Trophoblast cell (in vitro differentiated cells and primary cell): Measurements from ENCODE around the gene CACNG1.

Experiments used
- DNase-seq, 2 donors: peaks; one replicate each; pipeline ENCODE4 v3.0.0-alpha.2; 2016
- H2AFZ ChIP-seq: 2 replicates; pipeline ENCODE4 v1.6.1; 2013; ENCODE audit warnings: low read length, moderate library complexity, mild to moderate bottlenecking; ENCODE audit not compliant: insufficient read depth, poor library complexity
- H2AK5ac ChIP-seq: 2 replicates; pipeline ENCODE4 v1.6.1; 2013; ENCODE audit warnings: mild to moderate bottlenecking, low read length
- H2BK120ac ChIP-seq: 2 replicates; pipeline ENCODE4 v1.6.1; 2013; ENCODE audit warnings: low read length, mild to moderate bottlenecking, moderate library complexity; ENCODE audit not compliant: insufficient read depth, poor library complexity
- H2BK12ac ChIP-seq: 2 replicates; pipeline ENCODE4 v1.6.1; 2013; ENCODE audit warnings: mild to moderate bottlenecking, low read length, moderate library complexity
- H2BK5ac ChIP-seq: 2 replicates; pipeline ENCODE4 v1.6.1; 2013; ENCODE audit warnings: low read length, low read depth, moderate library complexity, mild to moderate bottlenecking; ENCODE audit not compliant: poor library complexity
- H3K14ac ChIP-seq: 2 replicates; pipeline ENCODE4 v1.6.1; 2013; ENCODE audit warnings: mild to moderate bottlenecking, low read length
- H3K18ac ChIP-seq: 2 replicates; pipeline ENCODE4 v1.6.1; 2013; ENCODE audit warnings: mild to moderate bottlenecking, low read length
- H3K23ac ChIP-seq: 2 replicates; pipeline ENCODE4 v1.6.1; 2013; ENCODE audit warnings: low read length
- H3K27ac ChIP-seq: 2 replicates; pipeline ENCODE4 v1.5.1; 2013; ENCODE audit warnings: low read depth, mild to moderate bottlenecking, inconsistent platforms, low read length, moderate library complexity
- H3K27me3 ChIP-seq: 2 replicates; pipeline ENCODE4 v1.6.1; 2013; ENCODE audit warnings: inconsistent platforms, mild to moderate bottlenecking, low read length, moderate library complexity; ENCODE audit not compliant: insufficient read depth
- H3K36me3 ChIP-seq, 2 experiments: 1 replicate in 1 of 2; 2 replicates in 1 of 2; pipeline ENCODE4 v1.6.1; 2013; ENCODE audit warnings: low read length in 2 of 2, mild to moderate bottlenecking in 2 of 2, moderate library complexity in 1 of 2; ENCODE audit not compliant: insufficient read depth in 2 of 2, control insufficient read depth in 1 of 2
- H3K4ac ChIP-seq: 2 replicates; pipeline ENCODE4 v1.6.1; 2013; ENCODE audit warnings: low read depth, mild to moderate bottlenecking, low read length, moderate library complexity
- H3K4me1 ChIP-seq, 2 experiments: 1 replicate in 1 of 2; 2 replicates in 1 of 2; pipeline ENCODE4 v1.6.1; 2013; ENCODE audit warnings: low read length in 2 of 2, mild to moderate bottlenecking in 2 of 2, moderate library complexity in 1 of 2; ENCODE audit not compliant: insufficient read depth in 2 of 2, control insufficient read depth in 1 of 2
- H3K4me2 ChIP-seq: 2 replicates; pipeline ENCODE4 v1.6.1; 2013; ENCODE audit warnings: inconsistent platforms, mild to moderate bottlenecking, low read length, moderate library complexity
- H3K4me3 ChIP-seq: 2 replicates; pipeline ENCODE4 v1.5.1; 2013; ENCODE audit warnings: mild to moderate bottlenecking, low read depth, low read length, inconsistent platforms
- H3K79me1 ChIP-seq: one replicate; pipeline ENCODE4 v1.6.1; 2013; ENCODE audit warnings: low read length
- H3K79me2 ChIP-seq: 2 replicates; pipeline ENCODE4 v1.6.1; 2013; ENCODE audit warnings: low read length, mild to moderate bottlenecking; ENCODE audit not compliant: control insufficient read depth, insufficient read depth, poor library complexity
- H3K9ac ChIP-seq: 2 replicates; pipeline ENCODE4 v1.6.1; 2013; ENCODE audit warnings: mild to moderate bottlenecking, low read length
- H3K9me3 ChIP-seq: 2 replicates; pipeline ENCODE4 v1.6.1; 2013; ENCODE audit warnings: low read depth, mild to moderate bottlenecking, control low read depth, inconsistent platforms, low read length; ENCODE audit not compliant: insufficient read depth
- H4K12ac ChIP-seq: 2 replicates; pipeline ENCODE4 v1.6.1; 2013; ENCODE audit warnings: low read depth, mild to moderate bottlenecking, low read length, moderate library complexity
- H4K8ac ChIP-seq: 2 replicates; pipeline ENCODE4 v1.6.1; 2013; ENCODE audit warnings: low read depth, mild to moderate bottlenecking, low read length, moderate library complexity
- H4K91ac ChIP-seq: one replicate; pipeline ENCODE4 v1.6.1; 2013; ENCODE audit warnings: low read depth, mild to moderate bottlenecking, low read length, moderate library complexity
- WGBS: extraction: QIAGEN DNeasy Blood & Tissue Kit; methylation state at CpG from one replicate; pipeline ENCODE4 v1.1.7; 2013; ENCODE audit warnings: missing lambda C conversion rate; ENCODE audit not compliant: insufficient read length, insufficient coverage; ENCODE audit errors: extremely low coverage; 5-methylcytosine and 5-hydroxymethylcytosine counted together

CACNG1 gene

GRCh38 chr17:67054011-67054591 is 9.7 kb downstream of the CACNG1 start:
- H3K4ac ChIP-seq: no peak overlapping the region

GRCh38 chr17:67054608-67055007 is 10.3 kb downstream of the CACNG1 start:
- Histone ChIP-seq H2AFZ (no peak overlapping the region), H3K79me1 (no peaks in the 10 kb centered on the region), H2BK12ac (no peak overlapping the region), H2AK5ac (no peak overlapping the region), H3K36me3 (no peaks in the 10 kb centered on the region), H4K8ac (no peak overlapping the region), H3K23ac (peak overlapping the region; percentile 62), H3K27me3 (no peaks in the 10 kb centered on the region), H3K9me3 (peaks cover 6% of the 10 kb centered on the region), H2BK120ac (no peak overlapping the region), H3K14ac (no peak overlapping the region), H3K4me3 (peak overlapping the region; percentile 58), H4K12ac (no peak overlapping the region), H3K79me2 (no peaks in the 10 kb centered on the region), H3K9ac (no peak overlapping the region), H3K4me2 (no peak overlapping the region), H2BK5ac (no peak overlapping the region), H3K4ac (no peak overlapping the region), H4K91ac (no peak overlapping the region), H3K18ac (no peak overlapping the region), H3K4me1 (no peaks in the 10 kb centered on the region), H3K27ac (no peak overlapping the region)
- no peak for DNase-seq
- no CpG with 5 or more reads among the region's 5 CpGs for WGBS

More at GRCh38 chr17:67054011-67054591, 9.7 kb downstream of the CACNG1 start:
- Histone ChIP-seq H2BK120ac (no peak overlapping the region), H3K23ac (no peak overlapping the region), H3K36me3 (no peaks in the 10 kb centered on the region), H3K14ac (no peak overlapping the region), H3K18ac (no peak overlapping the region), H3K79me2 (no peaks in the 10 kb centered on the region), H2AFZ (no peak overlapping the region), H2AK5ac (no peak overlapping the region), H3K79me1 (no peaks in the 10 kb centered on the region), H2BK12ac (no peak overlapping the region), H3K4me2 (no peak overlapping the region), H3K27ac (no peak overlapping the region), H4K91ac (no peak overlapping the region), H3K27me3 (no peaks in the 10 kb centered on the region), H4K12ac (no peak overlapping the region), H3K4me1 (no peaks in the 10 kb centered on the region), H4K8ac (no peak overlapping the region), H3K9me3 (peaks cover 6% of the 10 kb centered on the region), H2BK5ac (no peak overlapping the region), H3K9ac (no peak overlapping the region), H3K4me3 (no peak overlapping the region)
- DNase-seq: no peak
- WGBS: no CpG with 5 or more reads among the region's 19 CpGs

- no peak overlapping the region for H3K4ac ChIP-seq
- no peak for DNase-seq
- H2BK5ac ChIP-seq: no peak overlapping the region
- peaks cover 6% of the 10 kb centered on the region for H3K9me3 ChIP-seq
- H3K79me2 ChIP-seq: no peaks in the 10 kb centered on the region
- H2AK5ac ChIP-seq: no peak overlapping the region
- no peak overlapping the region for H2BK120ac ChIP-seq
- no peak overlapping the region for H4K12ac ChIP-seq
- no peak overlapping the region for H3K4me2 ChIP-seq
- no peak overlapping the region for H3K27ac ChIP-seq
- no peaks in the 10 kb centered on the region for H3K36me3 ChIP-seq
- no CpG with 5 or more reads among the region's 19 CpGs for WGBS
- H3K4me1 ChIP-seq: no peaks in the 10 kb centered on the region
- no peak overlapping the region for H3K23ac ChIP-seq
- no peak overlapping the region for H3K14ac ChIP-seq
- no peak overlapping the region for H4K8ac ChIP-seq
- H3K18ac ChIP-seq: no peak overlapping the region
- peak overlapping the region; percentile 58 for H3K4me3 ChIP-seq
- H3K79me1 ChIP-seq: no peaks in the 10 kb centered on the region
- H3K9ac ChIP-seq: no peak overlapping the region
- H3K27me3 ChIP-seq: no peaks in the 10 kb centered on the region
- H2BK12ac ChIP-seq: no peak overlapping the region
- H2AFZ ChIP-seq: no peak overlapping the region
- no peak overlapping the region for H4K91ac ChIP-seq
Measured at GRCh38 chr17:67055041-67055443, 10.7 kb downstream of the CACNG1 start.

DNA sequence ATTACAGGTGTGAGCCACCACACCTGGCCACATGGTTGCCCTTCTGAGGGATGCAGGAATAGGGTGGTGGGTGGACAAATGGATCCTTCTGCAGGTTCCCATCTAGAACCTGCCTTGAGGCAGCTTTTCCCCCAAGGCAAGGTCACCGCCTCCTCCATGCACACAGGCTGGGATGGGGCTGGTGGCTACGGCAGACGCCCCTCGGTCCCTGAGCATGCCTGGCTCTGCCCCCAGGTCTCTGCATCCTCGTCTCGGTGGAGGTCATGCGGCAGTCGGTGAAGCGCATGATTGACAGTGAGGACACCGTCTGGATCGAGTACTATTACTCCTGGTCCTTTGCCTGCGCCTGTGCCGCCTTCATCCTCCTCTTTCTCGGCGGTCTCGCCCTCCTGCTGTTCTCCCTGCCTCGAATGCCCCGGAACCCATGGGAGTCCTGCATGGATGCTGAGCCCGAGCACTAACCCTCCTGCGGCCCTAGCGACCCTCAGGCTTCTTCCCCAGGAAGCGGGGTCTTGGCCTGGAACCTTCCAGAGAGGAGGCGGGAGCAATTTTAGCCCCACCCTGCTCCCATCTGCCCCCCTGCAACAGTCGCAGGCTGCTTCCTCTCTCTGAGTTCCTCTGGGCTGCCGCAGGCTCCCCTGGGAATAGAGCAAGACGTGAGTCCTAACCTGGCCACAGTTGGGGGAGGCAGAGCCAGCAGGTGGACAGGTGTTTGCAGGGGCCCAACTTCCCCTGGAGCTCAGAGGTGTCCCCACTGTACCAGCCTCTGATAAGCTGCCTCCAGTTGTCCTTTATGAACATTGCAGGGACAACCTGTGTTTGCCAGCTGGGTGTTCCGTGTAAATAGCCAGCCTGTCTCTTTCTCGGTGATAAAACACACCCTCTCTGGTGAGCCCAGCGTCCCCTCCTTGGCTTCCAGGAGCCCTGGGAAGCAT is 11.7 kb downstream of the CACNG1 start:
- Histone ChIP-seq H3K79me2 (no peaks in the 10 kb centered on the region), H2BK5ac (no peak overlapping the region), H2BK120ac (no peak overlapping the region), H3K4ac (no peak overlapping the region), H3K4me3 (no peak overlapping the region), H2AK5ac (no peak overlapping the region), H3K18ac (no peak overlapping the region), H3K14ac (no peak overlapping the region), H2BK12ac (no peak overlapping the region), H3K23ac (no peak overlapping the region), H4K8ac (no peak overlapping the region), H4K91ac (no peak overlapping the region), H3K9ac (no peak overlapping the region), H3K27me3 (no peaks in the 10 kb centered on the region), H3K79me1 (no peaks in the 10 kb centered on the region), H3K4me1 (no peaks in the 10 kb centered on the region), H3K9me3 (peaks cover 8% of the 10 kb centered on the region), H2AFZ (no peak overlapping the region), H3K27ac (no peak overlapping the region), H4K12ac (no peak overlapping the region), H3K36me3 (no peaks in the 10 kb centered on the region), H3K4me2 (no peak overlapping the region)
- no peak for DNase-seq
- WGBS: no CpG with 5 or more reads among the region's 29 CpGs
